ENCODE results near the gene KIF26B.

Gene KIF26B

DNA sequence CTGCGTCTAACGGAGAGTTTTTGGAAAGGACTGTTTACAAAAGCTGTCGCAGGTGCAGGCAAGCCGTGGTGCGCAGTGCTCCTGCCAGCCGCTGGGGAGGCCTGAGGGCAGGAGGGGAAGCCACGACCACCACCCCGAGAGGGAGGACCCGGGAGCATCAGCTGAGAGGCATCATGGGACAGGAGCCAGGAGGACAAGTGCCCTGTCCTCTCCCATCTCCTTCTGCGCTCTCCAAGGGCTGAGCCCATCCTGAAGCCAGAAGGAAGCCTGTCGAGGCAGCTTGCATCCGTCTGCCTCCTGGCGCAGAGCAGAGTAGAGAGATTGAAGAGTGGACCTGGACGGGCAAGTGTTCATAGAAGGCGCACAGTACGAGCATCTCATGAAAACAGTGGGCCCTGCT is 310.9 kb downstream of the KIF26B start:
- no peak overlapping the region for H3K4me3 ChIP-seq (ENCODE audit: control insufficient read depth, low read depth, low read length)
- TF ChIP-seq, protein P1, sequence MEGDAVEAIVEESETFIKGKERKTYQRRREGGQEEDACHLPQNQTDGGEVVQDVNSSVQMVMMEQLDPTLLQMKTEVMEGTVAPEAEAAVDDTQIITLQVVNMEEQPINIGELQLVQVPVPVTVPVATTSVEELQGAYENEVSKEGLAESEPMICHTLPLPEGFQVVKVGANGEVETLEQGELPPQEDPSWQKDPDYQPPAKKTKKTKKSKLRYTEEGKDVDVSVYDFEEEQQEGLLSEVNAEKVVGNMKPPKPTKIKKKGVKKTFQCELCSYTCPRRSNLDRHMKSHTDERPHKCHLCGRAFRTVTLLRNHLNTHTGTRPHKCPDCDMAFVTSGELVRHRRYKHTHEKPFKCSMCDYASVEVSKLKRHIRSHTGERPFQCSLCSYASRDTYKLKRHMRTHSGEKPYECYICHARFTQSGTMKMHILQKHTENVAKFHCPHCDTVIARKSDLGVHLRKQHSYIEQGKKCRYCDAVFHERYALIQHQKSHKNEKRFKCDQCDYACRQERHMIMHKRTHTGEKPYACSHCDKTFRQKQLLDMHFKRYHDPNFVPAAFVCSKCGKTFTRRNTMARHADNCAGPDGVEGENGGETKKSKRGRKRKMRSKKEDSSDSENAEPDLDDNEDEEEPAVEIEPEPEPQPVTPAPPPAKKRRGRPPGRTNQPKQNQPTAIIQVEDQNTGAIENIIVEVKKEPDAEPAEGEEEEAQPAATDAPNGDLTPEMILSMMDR (IDR thresholded peaks at IDR 0.05; ENCODE audit: control insufficient read depth, insufficient read depth, low read depth, low read length, missing control alignments), result no peak
- DNase-seq (ENCODE audit: low read depth), result no peak

DNA sequence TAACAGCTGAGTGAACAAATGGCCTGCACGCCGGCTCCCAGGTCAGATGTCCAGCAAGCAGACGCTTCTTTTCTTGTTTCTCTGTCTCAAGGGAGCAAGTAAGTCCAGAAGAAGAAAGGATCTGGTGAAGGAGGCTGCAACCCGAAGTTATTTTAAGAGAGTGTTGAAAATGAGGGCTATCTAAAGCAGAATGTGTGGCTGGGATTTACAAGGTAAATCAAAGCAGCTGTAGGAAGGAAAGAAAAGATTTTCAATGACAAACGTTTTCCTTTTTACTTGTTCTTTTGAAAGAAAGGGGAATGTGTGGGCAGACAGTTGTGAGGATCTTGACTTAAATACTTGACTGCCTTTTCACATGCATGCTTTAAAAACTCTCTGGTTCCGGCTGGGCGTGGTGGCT is 311.5 kb downstream of the KIF26B start:
- DNase-seq (ENCODE audit: low read depth), result no peak
- TF ChIP-seq, protein P1 (IDR thresholded peaks at IDR 0.05; ENCODE audit: control insufficient read depth, insufficient read depth, low read depth, low read length, missing control alignments), result no peak
- H3K4me3 ChIP-seq (ENCODE audit: control insufficient read depth, low read depth, low read length), result no peak overlapping the region

DNA sequence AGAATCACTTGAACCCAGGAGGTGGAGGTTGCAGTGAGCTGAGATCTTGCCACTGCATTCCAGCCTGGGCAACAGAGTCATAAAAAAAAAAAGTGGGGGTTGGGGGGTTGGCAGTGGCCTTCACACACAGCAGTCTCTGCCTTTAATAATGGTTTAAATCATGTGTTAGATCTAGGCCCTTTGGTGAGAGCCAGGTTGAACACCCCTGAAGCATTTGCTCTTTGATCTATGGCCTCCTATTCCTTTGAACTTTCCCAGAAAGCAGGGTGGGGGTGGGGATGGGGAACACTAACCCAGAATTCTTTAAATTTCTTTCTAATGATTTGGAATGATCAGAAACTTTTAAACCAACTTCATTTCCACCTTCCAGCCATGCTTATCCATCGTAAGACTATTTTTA is 313.0 kb downstream of the KIF26B start:
- TF ChIP-seq, protein P1 (IDR thresholded peaks at IDR 0.05; ENCODE audit: control insufficient read depth, insufficient read depth, low read depth, low read length, missing control alignments), result no peak
- no peak overlapping the region for H3K4me3 ChIP-seq (ENCODE audit: control insufficient read depth, low read depth, low read length)
- no peak for DNase-seq (ENCODE audit: low read depth)

DNA sequence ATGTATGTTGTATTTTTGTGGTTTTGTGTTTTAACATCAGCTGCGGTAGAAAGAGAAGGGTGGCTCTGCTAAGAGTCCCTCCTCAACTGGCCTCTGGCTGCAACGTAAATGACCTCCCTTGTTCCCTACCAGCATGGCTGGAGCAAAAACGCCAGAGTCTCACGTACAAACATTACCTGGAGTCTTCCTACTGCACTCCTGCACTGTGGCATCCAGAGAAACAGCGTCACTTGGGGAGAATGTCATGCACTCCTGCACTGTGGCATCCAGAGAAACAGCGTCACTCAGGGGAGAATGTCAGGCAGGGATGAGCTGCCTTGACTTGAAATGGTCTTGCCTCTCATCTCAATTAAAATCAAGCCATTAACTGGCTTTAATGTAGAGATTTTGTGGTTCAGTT is 314.2 kb downstream of the KIF26B start:
- no peak for DNase-seq (ENCODE audit: low read depth)
- TF ChIP-seq, protein P1 (IDR thresholded peaks at IDR 0.05; ENCODE audit: control insufficient read depth, insufficient read depth, low read depth, low read length, missing control alignments), result no peak
- no peak overlapping the region for H3K4me3 ChIP-seq (ENCODE audit: control insufficient read depth, low read depth, low read length)

DNA sequence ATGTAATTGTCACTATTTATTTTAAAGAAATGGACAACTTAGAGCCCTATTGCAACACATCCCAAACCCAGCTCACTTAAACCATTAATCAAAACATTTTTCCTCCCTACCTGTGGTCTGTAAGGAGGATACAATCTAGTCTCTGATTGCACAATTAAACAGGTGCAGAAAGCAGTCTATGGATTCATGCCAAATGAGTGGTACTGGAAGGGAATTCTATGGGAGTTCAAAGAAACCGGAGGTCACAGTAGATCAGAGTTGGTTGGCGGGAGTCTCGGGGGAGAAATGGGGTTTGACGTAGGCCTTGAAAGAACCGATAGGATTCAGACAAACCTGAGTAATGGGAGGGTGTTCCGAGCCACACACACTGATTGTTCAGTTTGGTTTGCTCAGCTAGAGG is 314.9 kb downstream of the KIF26B start:
- TF ChIP-seq, protein P1 (IDR thresholded peaks at IDR 0.05; ENCODE audit: control insufficient read depth, insufficient read depth, low read depth, low read length, missing control alignments), result no peak
- H3K4me3 ChIP-seq (ENCODE audit: control insufficient read depth, low read depth, low read length), result no peak overlapping the region
- no peak for DNase-seq (ENCODE audit: low read depth)

DNA sequence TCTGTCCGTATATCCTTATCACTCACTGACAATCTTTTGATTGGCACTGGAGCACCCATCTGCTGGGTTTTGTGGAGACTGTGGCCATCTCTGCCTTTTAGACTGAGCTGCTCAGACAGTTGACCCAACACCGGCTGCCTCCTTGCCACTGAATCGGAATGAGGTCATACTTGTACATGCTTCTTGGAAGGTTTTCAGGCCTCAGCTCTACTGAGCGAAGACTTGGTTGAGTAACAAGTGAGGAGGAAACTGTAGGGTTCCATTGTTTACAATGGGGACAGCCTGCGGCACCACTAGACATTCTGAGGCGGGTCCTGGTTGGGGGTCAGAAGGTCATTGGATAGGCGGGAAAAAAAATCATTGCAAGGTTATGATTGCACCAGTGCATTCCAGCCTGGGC is 320.3 kb downstream of the KIF26B start:
- TF ChIP-seq, protein P1 (IDR thresholded peaks at IDR 0.05; ENCODE audit: control insufficient read depth, insufficient read depth, low read depth, low read length, missing control alignments), result no peak
- DNase-seq (ENCODE audit: low read depth), result peak; percentile 7
- H3K4me3 ChIP-seq (ENCODE audit: control insufficient read depth, low read depth, low read length), result no peak overlapping the region

DNA sequence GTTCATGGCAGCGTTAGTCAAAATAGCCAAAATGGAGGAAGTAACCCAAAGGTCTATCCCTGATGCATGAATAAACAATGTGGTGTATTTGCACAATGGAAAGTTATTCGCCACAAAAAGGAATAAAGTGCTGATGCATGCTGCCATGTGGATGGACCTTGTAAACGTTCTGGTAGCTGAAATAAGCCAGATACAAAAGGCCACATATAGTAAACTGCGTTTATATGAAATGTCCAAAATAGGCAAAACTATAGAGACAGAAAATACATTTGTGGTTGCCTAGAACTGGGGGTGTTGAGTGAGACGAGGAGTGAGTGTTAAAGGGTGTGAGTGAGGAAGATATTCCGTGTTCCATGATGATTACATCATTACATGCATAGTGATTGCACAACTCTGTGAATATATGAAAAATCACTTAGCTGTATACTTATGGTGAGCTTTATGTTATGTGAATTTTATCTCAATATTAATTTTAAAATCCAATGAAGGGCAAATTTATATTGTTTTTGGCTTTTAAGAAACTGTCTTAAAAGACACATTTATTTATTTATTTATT is 321.3 kb downstream of the KIF26B start:
- H3K4me3 ChIP-seq (ENCODE audit: control insufficient read depth, low read depth, low read length), result no peak overlapping the region
- no peak for DNase-seq (ENCODE audit: low read depth)
- TF ChIP-seq, protein P1 (IDR thresholded peaks at IDR 0.05; ENCODE audit: control insufficient read depth, insufficient read depth, low read depth, low read length, missing control alignments), result no peak

Data from AG09309 (cell line).